Forelimb muscle (tissue), 1 donor: ENCODE results near the gene HMGCR. TPM values are rescaled to one million over a fixed set of nuclear protein-coding genes. Genes with fewer than 3 reads are reported as not detected.

Source experiments
- DNase-seq: peaks from one replicate; pipeline ENCODE4 v3.0.0-alpha.2; 2013; ENCODE audit warnings: low read depth
- polyA plus RNA-seq: library from polyadenylated mRNA; unstranded; fragments of 120-200 nt; gene quantifications from one replicate; pipeline ENCODE4 v1.2.1, GENCODE V29; 2013; ENCODE audit not compliant: insufficient read length

The HMGCR gene
- polyA plus RNA-seq, 1 donor = 29.4 TPM

GRCh38 chr5:75381456-75381855 is 44.4 kb downstream of the HMGCR start:
- DNase-seq = no peak

GRCh38 chr5:75384218-75384617 is 47.2 kb downstream of the HMGCR start:
- no peak for DNase-seq

GRCh38 chr5:75387806-75388205 is 50.8 kb downstream of the HMGCR start:
- no peak for DNase-seq

- no peak for DNase-seq
Observed at GRCh38 chr5:75389430-75389829, 52.4 kb downstream of the HMGCR start.

GRCh38 chr5:75395277-75395676 is 58.3 kb downstream of the HMGCR start:
- no peak for DNase-seq

GRCh38 chr5:75405296-75405695 is 68.3 kb downstream of the HMGCR start:
- DNase-seq = no peak

Other genes with a start within 250 kb of the HMGCR start
- gene ANKRD31, start 100.3 kb upstream of the HMGCR start, polyA plus RNA-seq = 0.13 TPM
- 32.4 TPM for gene CERT1, start 174.4 kb downstream of the HMGCR start, polyA plus RNA-seq
- gene POLK, start 174.7 kb downstream of the HMGCR start, polyA plus RNA-seq = 23.4 TPM